HepG2 (cell line): Measurements from ENCODE around the gene ADAMTSL4. TPM values are rescaled to one million over a fixed set of nuclear protein-coding genes. Genes with fewer than 3 reads are reported as not detected.

Experiments
- ATAC-seq: fragments of 200-7000 bp; cut with Tn5 transposase; 3 replicates; pipeline ENCODE4 v1.9.1; 2020; ENCODE audit warnings: mild to moderate bottlenecking, moderate library complexity
- BruUV-seq: library from RNA; stranded (reverse); fragments of 400-500 nt; replicated peaks from 2 replicates; lab custom pipeline; 2021; lab: Mats Ljungman, UMichigan
- CTCF ChIA-PET: fragments of 300-600 bp; formaldehyde crosslinking; extraction: SDS; loops from one replicate; lab custom pipeline; 2021; ENCODE audit warnings: low total read pairs, inconsistent platforms, low intra/inter-chr PET ratio; lab: Yijun Ruan, JAX
- POLR2A ChIA-PET: fragments of 350-600 bp; sonication (Branson Sonifier 250); formaldehyde crosslinking; loops from one replicate; lab custom pipeline; 2020; ENCODE audit warnings: antibody characterized with exemption, inconsistent platforms; lab: Yijun Ruan, JAX
- DNase-seq: peaks from one replicate; pipeline ENCODE4 v3.0.0-alpha.2; 2015; ENCODE audit warnings: low spot score
- FAIRE-seq: peaks from 3 replicates; lab custom pipeline; 2011; peaks lifted over from hg19 to GRCh38; lab: Jason Lieb, UNC
- H2AFZ ChIP-seq: one replicate; pipeline ENCODE4 v1.6.1; 2011; ENCODE audit warnings: low read length, inconsistent platforms
- H3K27ac ChIP-seq: fragments of 300-600 bp; 3 replicates; pipeline ENCODE4 v1.8.0; 2011; ENCODE audit warnings: mixed run types, mild to moderate bottlenecking, mixed read lengths, low read length, inconsistent platforms; ENCODE audit not compliant: insufficient read depth; ENCODE audit errors: extremely low read length
- H3K27me3 ChIP-seq, 2 experiments: fragments of 200-600 bp in 1 of 2; 2 replicates in 1 of 2; 3 replicates in 1 of 2; pipeline versions ENCODE4 v1.6.0 to v1.8.0; 2011; ENCODE audit warnings: low read length in 2 of 2, mild to moderate bottlenecking in 2 of 2, moderate library complexity in 2 of 2, inconsistent platforms in 1 of 2; ENCODE audit not compliant: insufficient read depth in 2 of 2, control insufficient read depth in 1 of 2
- H3K36me3 ChIP-seq, 2 experiments: fragments of 200-600 bp in 1 of 2; replicated peaks in 1 of 2; 2 replicates in 1 of 2; 3 replicates in 1 of 2; pipeline versions ENCODE4 v1.5.1 to v1.8.0; 2011; ENCODE audit warnings: low read length in 2 of 2, inconsistent platforms in 1 of 2; ENCODE audit not compliant: insufficient read depth in 2 of 2, control insufficient read depth in 1 of 2
- H3K4me1 ChIP-seq: 2 replicates; pipeline ENCODE4 v1.5.1; 2012; ENCODE audit warnings: low read length, inconsistent platforms; ENCODE audit not compliant: insufficient read depth
- H3K4me2 ChIP-seq: 2 replicates; pipeline ENCODE4 v1.6.0; 2011; ENCODE audit warnings: low read depth, low read length, inconsistent platforms
- H3K4me3 ChIP-seq, 3 experiments: fragments of 200-600 bp in 1 of 3; sonication (generic), shearing (Covaris generic) in 1 of 3; replicated peaks in 1 of 3; 2 replicates each; pipeline ENCODE4 v1.5.1; 2011 to 2016; ENCODE audit warnings: low read length in 3 of 3, inconsistent platforms in 2 of 3, low read depth in 2 of 3, mild to moderate bottlenecking in 2 of 3, control low read depth in 1 of 3, mixed read lengths in 1 of 3; ENCODE audit not compliant: insufficient read depth in 1 of 3
- H3K79me2 ChIP-seq: one replicate; pipeline ENCODE4 v1.6.1; 2011; ENCODE audit warnings: low read length, inconsistent platforms; ENCODE audit not compliant: insufficient read depth
- H3K9ac ChIP-seq: 2 replicates; pipeline ENCODE4 v1.6.0; 2011; ENCODE audit warnings: mild to moderate bottlenecking, low read depth, low read length, inconsistent platforms; ENCODE audit not compliant: insufficient read depth
- H3K9me3 ChIP-seq: 2 replicates; pipeline ENCODE4 v1.5.1; 2012; ENCODE audit warnings: mild to moderate bottlenecking, low read length
- H4K20me1 ChIP-seq: 2 replicates; pipeline ENCODE4 v1.6.0; 2011; ENCODE audit warnings: inconsistent platforms, mild to moderate bottlenecking, low read length, moderate library complexity; ENCODE audit not compliant: insufficient read depth
- GATAD2A ChIP-seq: IDR thresholded peaks from 2 replicates; pipeline ENCODE4 v1.6.1; 2016
- HHEX ChIP-seq: IDR thresholded peaks from 2 replicates; pipeline ENCODE4 v1.6.1; 2016; ENCODE audit warnings: control low read depth
- YEATS4 ChIP-seq: sonication (generic); formaldehyde crosslinking; IDR thresholded peaks from 2 replicates; pipeline ENCODE4 v1.4.0; 2020; ENCODE audit warnings: missing genetic modification reagents, borderline replicate concordance
- ZFP36 ChIP-seq: fragments of 150-350 bp; IDR thresholded peaks from 2 replicates; pipeline ENCODE4 v1.6.1; 2018; ENCODE audit warnings: borderline replicate concordance, low read length, low read depth; ENCODE audit not compliant: partially characterized antibody
- ZNF160 ChIP-seq: sonication (generic); formaldehyde crosslinking; IDR thresholded peaks from 2 replicates; pipeline ENCODE4 v1.8.0; 2022; ENCODE audit warnings: mild to moderate bottlenecking, inconsistent platforms, missing genetic modification reagents
- ZNF24 ChIP-seq: fragments of 450-650 bp; IDR thresholded peaks from 2 replicates; pipeline ENCODE4 v1.6.1; 2017; ENCODE audit warnings: antibody characterized with exemption, mild to moderate bottlenecking
- ZNF292 ChIP-seq: sonication (generic); formaldehyde crosslinking; IDR thresholded peaks from 2 replicates; pipeline ENCODE4 v1.8.1; 2022; ENCODE audit warnings: mild to moderate bottlenecking, low read depth, missing genetic modification reagents, borderline replicate concordance
- ZNF547 ChIP-seq: sonication (generic); formaldehyde crosslinking; IDR thresholded peaks from 2 replicates; pipeline ENCODE4 v1.5.1; 2020; ENCODE audit warnings: mild to moderate bottlenecking, missing genetic modification reagents
- WGBS: methylation state at CpG from one replicate; pipeline ENCODE4 v1.1.6; 2017; ENCODE audit warnings: low lambda C conversion rate; 5-methylcytosine and 5-hydroxymethylcytosine counted together
- in situ Hi-C: cut with HindIII; loops from 2 replicates; pipeline ENCODE4 v1.10.0; 2017; ENCODE audit warnings: low pct_unique_long_range_greater_than_20kb; ENCODE audit not compliant: extremely low pct_ligation_motif_present
- intact Hi-C: fragments of 100-400 bp; cut with micrococcal nuclease; formaldehyde crosslinking; loops from one replicate; pipeline ENCODE4 v1.10.0; 2022; ENCODE audit not compliant: unreplicated experiment
- polyA plus RNA-seq, 8 experiments: library from polyadenylated mRNA; depleted of rRNA in 3 of 8; stranded (reverse) in 7 of 8; unstranded in 1 of 8; fragments of >200 nt; fragmentation: Illumina TruSeq in 4 of 8; extraction: Trizol in 4 of 8; gene quantifications; 2 replicates each; pipeline versions ENCODE4 v1.2.1 to v1.2.3, GENCODE V29; 2011 to 2016; ENCODE audit warnings: low read depth in 4 of 8, missing spikeins in 1 of 8, mixed read lengths in 1 of 8; ENCODE audit not compliant: insufficient read depth in 1 of 8
- total RNA-seq, 5 experiments: library from RNA; depleted of rRNA; stranded (reverse); fragments of >200 nt; fragmentation: Illumina TruSeq; extraction: Trizol; gene quantifications; 2 replicates each; pipeline ENCODE4 v1.2.3, GENCODE V29; 2016; ENCODE audit warnings: low read depth in 1 of 5
- TF ChIP-seq, protein P1 (sequence below): sonication (generic); formaldehyde crosslinking; IDR thresholded peaks from 2 replicates; pipeline ENCODE4 v1.8.0; 2022; ENCODE audit warnings: mild to moderate bottlenecking, missing genetic modification reagents, borderline replicate concordance
- TF ChIP-seq, protein P2 (sequence below): sonication (generic); formaldehyde crosslinking; IDR thresholded peaks from 2 replicates; pipeline ENCODE4 v1.4.0; 2020; ENCODE audit warnings: missing genetic modification reagents, mild to moderate bottlenecking, borderline replicate concordance
- TF ChIP-seq, protein P3 (sequence below): IDR thresholded peaks from 2 replicates; pipeline ENCODE4 v1.4.0; 2020; ENCODE audit warnings: mild to moderate bottlenecking, missing genetic modification reagents

Gene ADAMTSL4
- total and polyA plus RNA-seq, 2 of the 13 experiments (the other 11 are each of a cell fraction or from before 2014, with no cell fraction given): 3.9 to 16.4 TPM

DNA sequence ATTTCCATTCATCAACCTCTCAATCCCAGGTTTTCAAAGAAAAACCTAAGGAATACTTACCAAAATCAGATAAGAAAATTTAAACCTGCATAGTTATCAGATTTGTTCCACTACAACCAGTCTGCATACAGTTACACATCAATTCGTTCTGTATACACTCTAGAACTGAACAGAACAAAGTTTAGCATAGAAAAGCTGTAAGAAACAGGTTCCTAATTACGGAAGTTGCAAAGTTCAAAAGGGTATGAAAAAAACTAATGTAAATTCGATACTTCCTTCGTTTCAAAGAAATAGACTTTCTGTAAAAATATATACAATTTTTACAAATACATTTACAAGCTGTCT lies 27.1 kb downstream of the ADAMTSL4 start (continued):
- TF ChIP-seq, protein P1, sequence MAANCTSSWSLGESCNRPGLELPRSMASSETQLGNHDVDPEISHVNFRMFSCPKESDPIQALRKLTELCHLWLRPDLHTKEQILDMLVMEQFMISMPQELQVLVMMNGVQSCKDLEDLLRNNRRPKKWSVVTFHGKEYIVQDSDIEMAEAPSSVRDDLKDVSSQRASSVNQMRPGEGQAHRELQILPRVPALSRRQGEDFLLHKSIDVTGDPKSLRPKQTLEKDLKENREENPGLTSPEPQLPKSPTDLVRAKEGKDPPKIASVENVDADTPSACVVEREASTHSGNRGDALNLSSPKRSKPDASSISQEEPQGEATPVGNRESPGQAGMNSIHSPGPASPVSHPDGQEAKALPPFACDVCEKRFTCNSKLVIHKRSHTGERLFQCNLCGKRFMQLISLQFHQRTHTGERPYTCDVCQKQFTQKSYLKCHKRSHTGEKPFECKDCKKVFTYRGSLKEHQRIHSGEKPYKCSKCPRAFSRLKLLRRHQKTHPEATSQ (CRISPR knock-in tag): no peak
- TF ChIP-seq ZFP36 (no peak), HHEX (CRISPR knock-in tag) (no peak), ZNF24 (no peak)

DNA sequence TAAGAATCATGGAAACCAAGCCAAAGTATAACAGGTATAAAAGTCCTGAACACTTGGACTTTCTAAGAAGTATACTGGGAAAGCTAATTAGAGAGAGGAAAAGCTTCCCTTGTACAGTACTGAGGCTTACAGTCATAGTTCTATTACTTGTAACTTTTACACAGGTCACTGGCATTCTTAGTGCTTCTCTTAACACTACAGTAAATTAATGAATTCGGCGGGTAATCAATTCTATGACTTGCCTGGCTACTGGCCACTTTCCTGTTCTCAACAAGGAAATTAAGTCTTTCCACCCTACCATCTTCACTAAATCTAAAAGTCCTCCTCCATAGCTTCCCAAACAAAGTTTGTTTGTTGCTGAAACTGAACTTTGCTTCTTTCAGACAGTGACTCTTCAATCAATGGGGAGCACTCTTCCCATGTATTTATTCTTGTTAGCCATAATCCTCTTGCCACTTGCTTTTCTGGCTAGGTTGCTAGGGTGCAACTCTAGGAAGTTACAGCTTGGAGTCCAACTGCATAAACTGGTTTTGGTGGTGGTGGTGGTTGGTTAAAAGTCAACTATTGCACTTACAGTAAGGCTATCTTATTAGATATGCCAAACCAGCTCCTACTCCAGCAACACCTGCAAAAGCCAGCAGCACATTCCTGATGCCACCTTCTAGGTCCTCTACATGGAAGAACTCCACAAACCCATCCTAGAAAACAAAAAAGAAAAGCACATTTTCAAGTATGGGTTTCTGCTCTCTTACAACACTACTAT lies 27.8 kb downstream of the ADAMTSL4 start:
- Histone ChIP-seq H3K79me2 (peaks cover 76% of the 10 kb centered on the region), H3K27ac (peak overlapping the region; percentile 92), H3K4me3 (peak overlapping the region; percentile 93 to 96 (median 94)), H3K9me3 (no peaks in the 10 kb centered on the region), H3K27me3 (no peaks in the 10 kb centered on the region; a peak in 1 of 5 replicates), H3K9ac (peak overlapping the region; percentile 94), H2AFZ (no peak overlapping the region), H4K20me1 (peaks cover 63% of the 10 kb centered on the region), H3K36me3 (peaks cover 0 to 49% of the 10 kb centered on the region in 2 experiments; a peak in 4 of 5 replicates), H3K4me1 (peaks cover 47% of the 10 kb centered on the region), H3K4me2 (peak overlapping the region; percentile 81)
- DNase-seq (peak; percentile 71), ATAC-seq (no peak; the same call in 2 of the 3 replicates), FAIRE-seq (peak; percentile 74)
- CTCF ChIA-PET: interaction anchor here (2.0 kb wide), 1 partner anchor 15 kb away, joined by 4 read pairs; no protein-coding TSS in a partner anchor
- POLR2A ChIA-PET: interaction anchor here (1.0 to 11.9 kb wide), 13 partner anchors 12 to 394 kb away, joined by 3 to 469 read pairs (median 4); partner anchors contain the start of genes ENSA, FALEC and GOLPH3L
- intact Hi-C loops (loop anchor here (1.0 to 5.0 kb wide), 3 partner anchors 9 to 35 kb away; no protein-coding TSS in a partner anchor), in situ Hi-C loops (no loop called here)
- 3% methylated on average over 2 of the region's 2 CpGs for WGBS
- BruUV-seq: no TSS peak
- TF ChIP-seq YEATS4 (peak; percentile 37; the same call in 1 of the 2 replicates), ZNF160 (CRISPR knock-in tag) (0 out of 2 replicates have a peak, but pooled peaks have one; percentile 41), ZNF547 (CRISPR knock-in tag) (no peak), GATAD2A (CRISPR knock-in tag) (0 out of 2 replicates have a peak, but pooled peaks have one; percentile 27), ZNF292 (CRISPR knock-in tag) (no peak)
- TF ChIP-seq, protein P2, sequence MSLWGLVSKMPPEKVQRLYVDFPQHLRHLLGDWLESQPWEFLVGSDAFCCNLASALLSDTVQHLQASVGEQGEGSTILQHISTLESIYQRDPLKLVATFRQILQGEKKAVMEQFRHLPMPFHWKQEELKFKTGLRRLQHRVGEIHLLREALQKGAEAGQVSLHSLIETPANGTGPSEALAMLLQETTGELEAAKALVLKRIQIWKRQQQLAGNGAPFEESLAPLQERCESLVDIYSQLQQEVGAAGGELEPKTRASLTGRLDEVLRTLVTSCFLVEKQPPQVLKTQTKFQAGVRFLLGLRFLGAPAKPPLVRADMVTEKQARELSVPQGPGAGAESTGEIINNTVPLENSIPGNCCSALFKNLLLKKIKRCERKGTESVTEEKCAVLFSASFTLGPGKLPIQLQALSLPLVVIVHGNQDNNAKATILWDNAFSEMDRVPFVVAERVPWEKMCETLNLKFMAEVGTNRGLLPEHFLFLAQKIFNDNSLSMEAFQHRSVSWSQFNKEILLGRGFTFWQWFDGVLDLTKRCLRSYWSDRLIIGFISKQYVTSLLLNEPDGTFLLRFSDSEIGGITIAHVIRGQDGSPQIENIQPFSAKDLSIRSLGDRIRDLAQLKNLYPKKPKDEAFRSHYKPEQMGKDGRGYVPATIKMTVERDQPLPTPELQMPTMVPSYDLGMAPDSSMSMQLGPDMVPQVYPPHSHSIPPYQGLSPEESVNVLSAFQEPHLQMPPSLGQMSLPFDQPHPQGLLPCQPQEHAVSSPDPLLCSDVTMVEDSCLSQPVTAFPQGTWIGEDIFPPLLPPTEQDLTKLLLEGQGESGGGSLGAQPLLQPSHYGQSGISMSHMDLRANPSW (CRISPR knock-in tag): peak; percentile 24; the same call in 1 of the 2 replicates
- TF ChIP-seq, protein P3, sequence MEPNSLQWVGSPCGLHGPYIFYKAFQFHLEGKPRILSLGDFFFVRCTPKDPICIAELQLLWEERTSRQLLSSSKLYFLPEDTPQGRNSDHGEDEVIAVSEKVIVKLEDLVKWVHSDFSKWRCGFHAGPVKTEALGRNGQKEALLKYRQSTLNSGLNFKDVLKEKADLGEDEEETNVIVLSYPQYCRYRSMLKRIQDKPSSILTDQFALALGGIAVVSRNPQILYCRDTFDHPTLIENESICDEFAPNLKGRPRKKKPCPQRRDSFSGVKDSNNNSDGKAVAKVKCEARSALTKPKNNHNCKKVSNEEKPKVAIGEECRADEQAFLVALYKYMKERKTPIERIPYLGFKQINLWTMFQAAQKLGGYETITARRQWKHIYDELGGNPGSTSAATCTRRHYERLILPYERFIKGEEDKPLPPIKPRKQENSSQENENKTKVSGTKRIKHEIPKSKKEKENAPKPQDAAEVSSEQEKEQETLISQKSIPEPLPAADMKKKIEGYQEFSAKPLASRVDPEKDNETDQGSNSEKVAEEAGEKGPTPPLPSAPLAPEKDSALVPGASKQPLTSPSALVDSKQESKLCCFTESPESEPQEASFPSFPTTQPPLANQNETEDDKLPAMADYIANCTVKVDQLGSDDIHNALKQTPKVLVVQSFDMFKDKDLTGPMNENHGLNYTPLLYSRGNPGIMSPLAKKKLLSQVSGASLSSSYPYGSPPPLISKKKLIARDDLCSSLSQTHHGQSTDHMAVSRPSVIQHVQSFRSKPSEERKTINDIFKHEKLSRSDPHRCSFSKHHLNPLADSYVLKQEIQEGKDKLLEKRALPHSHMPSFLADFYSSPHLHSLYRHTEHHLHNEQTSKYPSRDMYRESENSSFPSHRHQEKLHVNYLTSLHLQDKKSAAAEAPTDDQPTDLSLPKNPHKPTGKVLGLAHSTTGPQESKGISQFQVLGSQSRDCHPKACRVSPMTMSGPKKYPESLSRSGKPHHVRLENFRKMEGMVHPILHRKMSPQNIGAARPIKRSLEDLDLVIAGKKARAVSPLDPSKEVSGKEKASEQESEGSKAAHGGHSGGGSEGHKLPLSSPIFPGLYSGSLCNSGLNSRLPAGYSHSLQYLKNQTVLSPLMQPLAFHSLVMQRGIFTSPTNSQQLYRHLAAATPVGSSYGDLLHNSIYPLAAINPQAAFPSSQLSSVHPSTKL: 0 out of 2 replicates have a peak, but pooled peaks have one; percentile 34
